Stimulated activated CD4-positive, alpha-beta T cell treated with anti-CD3 and anti-CD28 coated beads, Interleukin-15, amount 100 ng/mL, for 48 hours (primary cell): Measurements from ENCODE around the gene ZNF407.

Experiments used
- DNase-seq, 2 donors: peaks; one replicate each; pipeline ENCODE4 v3.0.0-alpha.2; 2020; ENCODE audit warnings: low read depth in 2 of 2

ZNF407 gene

DNA sequence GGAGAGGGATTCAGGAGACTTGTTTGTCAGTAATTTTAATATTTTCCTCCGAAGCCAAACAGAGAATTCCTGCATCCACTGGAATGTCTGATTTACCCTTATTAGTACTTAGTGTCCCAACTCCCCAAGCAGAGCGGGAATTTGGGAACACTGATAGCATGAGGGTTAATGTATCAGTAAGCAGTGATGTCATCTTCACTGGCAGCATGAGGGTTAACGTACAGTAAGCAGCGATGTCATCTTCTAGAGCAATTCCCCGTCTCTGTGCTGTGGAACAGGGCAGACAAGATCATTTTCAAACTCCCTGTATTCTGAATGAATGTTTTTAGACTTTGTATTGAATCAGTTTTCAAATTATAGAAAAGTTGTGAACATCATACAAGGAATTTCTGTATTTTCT is 228.9 kb downstream of the ZNF407 start:
- DNase-seq: no peak

DNA sequence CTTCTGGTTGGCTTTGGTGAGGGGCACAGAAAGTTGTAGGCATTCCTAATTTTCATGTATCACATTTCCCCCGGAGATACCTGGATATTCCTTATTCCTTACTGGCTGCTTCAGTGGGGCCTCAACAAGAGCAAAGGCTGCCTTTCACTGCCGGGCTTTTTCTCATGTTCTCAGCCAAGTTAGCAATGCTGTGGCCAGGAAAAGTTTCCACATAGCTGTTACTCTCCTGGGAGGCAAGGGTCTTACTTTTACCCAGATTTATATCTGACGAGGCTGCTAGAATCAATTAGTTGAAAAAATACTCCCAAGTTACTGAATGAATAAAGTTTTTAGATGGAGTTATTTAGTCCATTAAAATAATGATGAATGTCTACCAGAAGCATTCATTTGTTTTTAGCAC is 230.5 kb downstream of the ZNF407 start:
- no peak for DNase-seq

DNA sequence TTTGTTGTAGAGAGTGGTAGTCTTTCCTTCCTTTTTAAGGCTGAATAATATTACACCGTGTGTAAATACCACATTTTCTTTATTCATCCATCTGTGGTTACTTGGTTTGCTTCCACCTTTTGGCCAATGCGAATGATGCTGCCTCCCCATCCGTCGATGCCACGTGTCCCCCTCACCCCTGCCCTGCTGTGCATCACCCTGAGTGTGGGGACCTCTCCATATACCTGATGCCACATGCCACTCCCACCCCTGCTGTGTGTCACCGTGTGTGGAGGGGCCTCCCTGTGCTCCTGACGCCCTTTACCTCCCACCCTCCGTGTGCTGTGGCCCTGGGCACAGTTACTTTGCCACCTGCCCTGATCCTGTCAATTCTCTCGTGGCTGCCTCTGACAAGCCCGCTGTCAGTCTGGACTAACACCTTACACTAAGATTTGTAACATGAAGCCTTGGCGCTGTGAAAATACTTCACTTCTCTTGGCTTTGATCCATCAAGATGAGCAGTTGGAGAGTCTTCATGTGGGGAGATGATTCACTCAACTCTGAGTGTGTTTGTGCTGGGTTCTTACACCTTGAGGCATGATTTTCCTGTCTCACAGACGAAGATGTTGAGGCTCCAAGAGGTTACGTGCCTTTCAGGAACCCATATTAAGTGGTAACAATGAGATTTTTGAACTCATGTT is 234.0 kb downstream of the ZNF407 start:
- DNase-seq: no peak

DNA sequence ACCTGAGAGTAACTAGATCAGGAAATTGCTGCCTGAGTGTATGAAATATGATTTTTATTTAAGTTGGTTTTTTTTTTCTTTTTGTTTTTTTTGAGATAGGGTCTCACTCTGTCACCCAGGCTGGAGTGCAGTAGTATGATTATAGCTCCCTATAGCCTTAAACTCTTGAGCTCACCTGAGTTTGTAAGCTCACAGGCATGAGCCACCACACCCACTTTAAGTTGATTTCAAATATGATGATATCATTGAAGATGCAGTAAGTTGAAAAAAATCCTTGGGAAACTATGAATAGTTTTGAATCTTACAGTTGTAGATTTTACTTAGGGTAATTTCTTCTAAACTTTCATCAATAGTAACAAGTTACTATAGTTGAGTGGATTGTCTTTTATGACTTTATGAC is 234.7 kb downstream of the ZNF407 start:
- DNase-seq: no peak

DNA sequence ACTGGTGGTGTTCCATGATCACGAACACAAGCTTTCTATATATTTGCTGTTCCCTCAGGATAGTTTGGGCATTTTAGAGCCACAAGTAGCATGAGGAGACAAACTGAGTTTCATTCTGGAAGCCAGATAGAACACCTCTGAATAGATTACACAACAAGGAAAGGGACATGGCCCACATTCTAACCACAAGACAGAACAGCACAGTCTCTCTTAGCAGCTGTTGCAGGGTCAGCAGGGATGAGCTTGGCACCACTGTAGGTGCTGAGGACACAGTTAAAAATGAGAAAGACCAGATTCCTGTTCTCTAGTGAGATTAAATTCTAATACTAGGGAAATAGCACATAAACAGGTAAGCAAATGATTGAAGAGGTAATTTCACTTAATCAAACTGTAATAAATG is 235.3 kb downstream of the ZNF407 start:
- DNase-seq: no peak

- no peak for DNase-seq
Measured at GRCh38 chr18:74834424-74835309, 237.0 kb downstream of the ZNF407 start.

GRCh38 chr18:74836296-74837139 is 238.8 kb downstream of the ZNF407 start:
- DNase-seq: no peak

GRCh38 chr18:74840492-74841167 is 243.0 kb downstream of the ZNF407 start:
- no peak for DNase-seq

DNA sequence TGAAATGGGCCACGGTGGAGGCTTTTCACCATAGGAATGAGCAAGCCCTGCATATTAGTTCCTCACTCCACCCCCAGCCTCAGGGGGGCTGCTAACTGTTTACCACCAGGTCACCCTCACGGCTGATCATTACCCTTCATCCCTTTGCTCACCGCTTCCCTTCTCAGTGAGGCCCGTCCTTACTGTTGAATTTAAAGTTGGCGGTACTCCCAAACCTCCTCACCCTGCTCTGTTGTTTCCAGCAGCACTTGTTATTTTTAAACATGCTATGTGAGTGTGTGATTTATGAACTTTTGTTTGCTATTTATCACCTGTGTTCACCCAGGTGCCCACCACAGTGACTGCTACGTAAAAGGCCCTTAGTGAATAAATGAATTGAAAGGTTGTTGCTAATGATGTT is 243.6 kb downstream of the ZNF407 start:
- DNase-seq: no peak

GRCh38 chr18:74849301-74849700 is 251.6 kb downstream of the ZNF407 start:
- DNase-seq: no peak

GRCh38 chr18:74856434-74856833 is 258.8 kb downstream of the ZNF407 start:
- DNase-seq: no peak

DNA sequence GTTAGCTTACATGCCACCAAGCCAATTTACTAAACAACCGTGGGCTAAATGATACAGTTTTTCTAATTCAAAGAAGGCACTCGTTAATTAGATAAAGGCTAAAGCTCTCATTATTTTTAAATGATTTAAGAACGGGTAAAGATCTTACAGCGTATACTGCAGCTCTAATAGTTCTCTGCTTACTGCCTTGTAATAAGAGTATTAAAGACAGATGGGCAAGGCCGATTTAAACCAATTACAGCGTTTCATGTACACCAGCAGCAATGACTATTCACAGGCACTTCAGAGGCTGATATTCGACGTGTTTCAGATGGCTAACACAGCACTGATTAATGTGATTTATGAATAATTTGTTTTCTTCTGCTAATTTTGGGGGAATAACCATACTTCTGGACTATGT is 259.3 kb downstream of the ZNF407 start:
- DNase-seq: no peak

- DNase-seq: no peak
Measured at GRCh38 chr18:74857901-74858300, 260.2 kb downstream of the ZNF407 start.

DNA sequence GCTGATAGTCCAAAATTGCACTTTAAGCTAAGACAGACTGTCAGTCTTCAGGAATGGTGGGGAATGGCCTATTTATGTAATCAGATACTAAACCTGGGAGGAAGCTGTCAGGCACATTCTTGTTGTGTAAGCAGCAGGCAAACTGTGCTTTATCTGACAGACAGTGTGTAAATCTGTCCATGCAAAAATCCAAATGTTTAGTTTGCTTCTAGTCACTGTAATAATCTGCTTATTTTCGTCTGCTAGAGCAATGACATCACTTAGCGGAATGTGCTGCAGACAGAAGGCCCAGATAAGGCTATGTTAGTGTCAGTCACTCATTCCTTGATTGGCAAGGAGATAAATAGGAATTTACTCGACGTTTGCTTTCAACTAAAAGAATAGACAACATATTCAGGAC is 263.5 kb downstream of the ZNF407 start:
- DNase-seq: no peak

GRCh38 chr18:74862094-74862493 is 264.4 kb downstream of the ZNF407 start:
- DNase-seq: no peak

- DNase-seq: no peak
Measured at GRCh38 chr18:74866577-74866976, 268.9 kb downstream of the ZNF407 start.

DNA sequence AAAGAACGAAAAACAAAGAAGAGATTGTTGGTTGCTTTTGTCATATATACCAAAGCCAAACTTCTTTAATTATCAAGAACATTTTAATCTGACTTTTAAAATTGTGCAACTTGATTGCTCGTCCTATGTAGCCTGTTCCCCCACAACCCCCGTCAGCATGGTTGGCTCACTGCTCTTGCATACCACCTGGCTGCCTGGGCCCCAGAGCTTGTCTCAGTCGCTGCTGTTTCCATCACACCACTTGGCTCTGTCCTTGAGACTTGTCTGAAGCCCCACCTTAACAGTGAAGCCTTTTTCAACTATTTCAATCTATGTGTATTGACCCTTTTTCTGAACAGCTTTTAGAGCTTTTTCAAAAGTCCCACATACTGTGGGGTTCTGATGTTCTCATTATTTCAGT is 270.8 kb downstream of the ZNF407 start:
- no peak for DNase-seq

DNA sequence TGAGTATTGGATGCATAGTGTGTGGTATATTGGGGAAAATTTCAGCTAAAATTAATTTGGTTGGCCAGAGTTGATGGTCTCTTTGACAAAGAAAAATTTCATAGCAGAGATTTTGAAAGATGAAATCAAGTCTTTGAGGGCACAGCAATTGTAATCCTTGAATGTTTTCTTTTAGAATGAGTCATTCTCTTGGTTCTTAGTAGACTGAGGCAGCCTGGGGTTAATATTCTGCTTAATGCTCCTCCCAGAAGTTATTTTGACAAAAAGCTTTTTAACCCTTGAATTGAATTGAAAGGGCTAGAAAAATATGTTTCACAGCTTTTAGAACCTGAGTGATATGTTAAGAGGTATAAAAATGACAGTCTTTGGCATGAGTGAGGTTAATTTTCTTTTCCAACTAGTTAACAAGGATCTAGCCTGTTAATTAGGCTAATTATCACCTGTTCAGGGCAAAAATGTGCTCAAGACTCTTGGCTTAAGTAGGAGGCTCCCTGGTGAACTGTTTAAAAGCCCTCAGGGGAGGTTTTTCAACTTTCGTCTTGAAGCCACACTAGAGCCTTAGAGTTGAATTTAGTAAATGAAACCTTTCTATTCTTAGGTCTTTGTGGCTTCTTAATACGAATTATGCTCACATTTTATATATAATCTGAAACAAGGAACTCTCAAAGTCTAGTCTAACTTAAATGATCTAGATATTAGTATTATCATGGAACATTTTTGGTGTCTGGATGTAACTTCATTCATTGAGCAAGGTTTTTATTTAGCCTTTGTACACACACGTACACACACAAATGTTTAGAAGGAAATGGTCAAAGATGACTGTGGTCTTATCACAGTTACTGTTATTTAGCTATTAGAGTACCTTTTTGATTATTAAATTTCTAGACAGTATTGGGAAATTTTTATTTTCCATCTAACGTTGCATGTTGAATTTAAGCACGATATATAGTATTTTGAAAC is 272.5 kb downstream of the ZNF407 start:
- DNase-seq: no peak

DNA sequence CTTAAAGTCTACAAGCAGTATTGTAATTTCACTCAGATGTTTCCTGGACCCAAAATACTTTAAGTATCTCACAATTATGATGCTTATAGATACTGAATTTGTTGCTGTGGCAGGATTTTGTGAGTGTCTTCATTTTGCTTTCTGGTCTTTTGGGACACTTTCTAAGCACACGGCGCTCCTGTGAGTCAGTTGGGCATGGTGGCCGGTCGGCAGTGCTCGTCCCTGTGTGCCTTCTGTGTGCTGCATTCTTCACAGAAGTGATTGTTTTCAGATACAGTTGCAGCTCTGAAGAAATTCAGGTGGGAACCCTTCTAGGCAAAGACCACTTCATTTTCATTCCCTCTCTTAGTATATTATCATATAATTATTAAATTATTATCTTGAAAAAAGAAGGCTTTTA is 273.3 kb downstream of the ZNF407 start:
- no peak for DNase-seq

DNA sequence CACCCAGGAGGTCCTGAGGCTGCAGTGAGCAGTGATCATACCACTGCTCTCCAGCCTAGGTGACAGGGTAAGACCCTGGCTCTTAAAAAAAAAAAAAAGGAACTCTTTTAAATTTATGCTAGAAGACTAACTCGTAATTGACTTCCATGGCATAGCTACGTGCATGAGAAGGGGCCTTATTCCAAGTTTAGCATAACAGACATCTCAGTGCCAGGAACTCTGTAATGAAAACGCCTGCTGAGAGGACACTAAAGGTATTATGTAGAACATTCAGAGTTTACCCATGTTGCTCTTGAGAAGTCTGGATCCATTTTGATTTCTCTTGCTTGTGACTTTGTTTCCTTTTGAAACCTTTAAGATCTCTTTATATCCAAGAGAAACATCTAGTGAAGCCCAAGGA is 276.0 kb downstream of the ZNF407 start:
- no peak for DNase-seq

- DNase-seq: no peak
Measured at GRCh38 chr18:74874351-74874750, 276.7 kb downstream of the ZNF407 start.
